GM18498 (cell line): ENCODE measurements around the gene MAD1L1.

Experiments used
- ATAC-seq: cut with Tn5 transposase; IDR thresholded peaks from one replicate; pipeline ENCODE4 v1.9.1; 2021; ENCODE audit warnings: mild to moderate bottlenecking, moderate library complexity; ENCODE audit not compliant: unreplicated experiment

MAD1L1 gene

GRCh38 chr7:2106440-2106839 lies 126.3 kb downstream of the MAD1L1 start:
- no peak for ATAC-seq

DNA sequence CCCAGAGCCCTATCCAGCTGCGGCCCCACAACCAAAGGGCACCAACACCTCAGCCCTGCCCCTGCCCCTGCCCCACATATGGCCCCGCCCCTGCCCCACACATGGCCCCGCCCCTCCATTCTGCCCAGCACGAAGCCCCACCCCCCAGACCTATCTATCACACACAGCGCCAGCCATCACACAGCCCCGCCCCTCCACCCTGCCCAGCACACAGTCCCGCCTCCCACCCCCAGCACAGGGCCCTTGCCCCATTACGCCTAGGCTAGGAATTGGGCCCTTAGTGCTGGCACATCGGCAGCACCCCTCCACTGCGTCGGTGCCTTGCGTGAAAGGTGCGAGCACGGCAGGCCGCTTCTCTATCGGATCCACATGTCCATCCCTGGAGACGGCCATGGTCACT lies 126.8 kb downstream of the MAD1L1 start:
- no peak for ATAC-seq

GRCh38 chr7:2105280-2105679 lies 127.5 kb downstream of the MAD1L1 start:
- ATAC-seq, result no peak

- no peak for ATAC-seq
Measured at GRCh38 chr7:2104716-2105115, 128.0 kb downstream of the MAD1L1 start.

GRCh38 chr7:2104107-2104710 lies 128.5 kb downstream of the MAD1L1 start:
- no peak for ATAC-seq

DNA sequence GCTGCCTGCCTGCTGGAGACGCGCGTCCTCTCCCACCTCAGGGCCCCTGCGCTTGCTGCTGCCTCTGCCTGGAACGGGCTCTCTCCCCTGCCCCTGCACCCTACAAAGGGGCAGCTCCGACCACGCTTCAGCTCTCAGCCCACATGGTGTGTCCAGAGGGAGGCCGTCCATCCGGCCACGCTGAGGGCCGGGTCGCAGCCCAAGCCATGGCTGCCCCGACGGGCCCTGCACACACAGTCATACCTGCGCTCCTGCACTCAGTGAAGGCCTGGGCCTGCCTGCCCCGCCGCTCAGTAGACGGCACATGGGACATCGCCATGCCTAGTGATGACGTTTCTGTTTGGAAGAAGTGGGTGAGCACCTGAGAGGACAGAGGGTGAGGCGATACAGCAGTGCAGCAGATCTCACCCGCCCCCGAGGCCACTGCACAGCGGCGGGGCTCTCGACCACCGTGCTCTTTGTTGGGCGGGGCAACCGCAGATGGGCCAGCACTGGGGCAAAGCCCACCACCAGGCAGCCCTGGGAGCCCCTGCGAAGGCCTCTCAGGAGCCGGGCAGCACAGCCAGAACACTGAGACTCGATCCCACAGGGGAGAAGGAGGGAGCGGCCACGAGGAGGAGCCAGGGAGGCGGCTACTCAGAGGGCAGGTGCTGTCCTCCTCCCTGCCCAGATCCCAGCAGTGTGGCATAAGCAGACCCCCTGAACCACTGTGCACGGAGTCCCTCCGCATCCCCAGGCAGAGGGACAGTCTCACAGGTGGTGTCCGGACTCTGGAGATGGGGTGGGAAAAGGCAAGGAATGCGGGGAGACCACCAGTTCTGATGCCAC lies 129.5 kb downstream of the MAD1L1 start:
- no peak for ATAC-seq

DNA sequence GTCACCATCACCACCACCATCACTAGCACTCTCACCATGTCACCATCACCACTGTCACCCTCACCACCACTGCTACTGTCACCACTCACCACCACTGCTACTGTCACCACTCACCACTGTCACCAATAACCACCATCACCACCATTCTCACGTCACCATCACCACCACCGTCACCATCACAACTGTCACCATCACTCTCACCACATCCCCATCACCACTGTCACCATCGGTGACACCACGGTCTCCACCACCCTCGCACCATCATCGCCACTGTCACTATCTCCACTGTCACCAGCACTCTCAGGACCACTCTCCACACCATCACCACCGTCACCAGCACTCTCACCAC lies 130.4 kb downstream of the MAD1L1 start:
- no peak for ATAC-seq

DNA sequence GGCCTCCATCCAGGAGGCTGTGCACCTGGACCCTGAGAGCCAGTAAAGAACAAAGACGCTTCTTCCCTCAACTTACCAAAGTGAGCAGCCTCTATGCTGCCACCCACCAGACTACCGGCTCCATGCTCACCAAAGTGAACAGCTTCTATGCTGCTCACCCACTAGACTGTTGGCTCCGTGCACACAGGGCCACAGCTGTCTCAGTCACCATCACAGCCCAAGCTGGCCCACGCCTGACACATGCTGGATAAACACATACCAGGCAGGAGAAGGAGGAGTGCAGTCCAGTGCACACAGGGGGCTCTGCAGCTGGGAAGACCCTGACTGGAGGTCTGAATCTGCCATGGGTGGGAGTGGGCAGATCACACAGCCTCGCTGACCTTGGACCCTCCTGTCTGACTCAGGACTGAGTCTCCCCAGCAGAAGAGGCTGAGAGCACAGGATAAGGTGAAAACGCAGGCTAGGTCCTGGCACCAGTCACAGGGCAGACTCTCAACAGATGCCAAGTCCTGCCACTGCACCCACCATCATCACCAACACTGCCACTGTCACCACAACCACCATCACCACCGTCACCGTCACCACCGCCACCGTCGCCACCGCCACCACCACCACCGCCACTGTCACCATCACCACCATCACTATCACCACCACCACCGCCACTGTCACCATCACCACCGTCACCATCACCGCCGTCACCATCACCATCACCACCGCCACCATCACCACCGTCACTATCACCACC lies 130.9 kb downstream of the MAD1L1 start:
- no peak for ATAC-seq

DNA sequence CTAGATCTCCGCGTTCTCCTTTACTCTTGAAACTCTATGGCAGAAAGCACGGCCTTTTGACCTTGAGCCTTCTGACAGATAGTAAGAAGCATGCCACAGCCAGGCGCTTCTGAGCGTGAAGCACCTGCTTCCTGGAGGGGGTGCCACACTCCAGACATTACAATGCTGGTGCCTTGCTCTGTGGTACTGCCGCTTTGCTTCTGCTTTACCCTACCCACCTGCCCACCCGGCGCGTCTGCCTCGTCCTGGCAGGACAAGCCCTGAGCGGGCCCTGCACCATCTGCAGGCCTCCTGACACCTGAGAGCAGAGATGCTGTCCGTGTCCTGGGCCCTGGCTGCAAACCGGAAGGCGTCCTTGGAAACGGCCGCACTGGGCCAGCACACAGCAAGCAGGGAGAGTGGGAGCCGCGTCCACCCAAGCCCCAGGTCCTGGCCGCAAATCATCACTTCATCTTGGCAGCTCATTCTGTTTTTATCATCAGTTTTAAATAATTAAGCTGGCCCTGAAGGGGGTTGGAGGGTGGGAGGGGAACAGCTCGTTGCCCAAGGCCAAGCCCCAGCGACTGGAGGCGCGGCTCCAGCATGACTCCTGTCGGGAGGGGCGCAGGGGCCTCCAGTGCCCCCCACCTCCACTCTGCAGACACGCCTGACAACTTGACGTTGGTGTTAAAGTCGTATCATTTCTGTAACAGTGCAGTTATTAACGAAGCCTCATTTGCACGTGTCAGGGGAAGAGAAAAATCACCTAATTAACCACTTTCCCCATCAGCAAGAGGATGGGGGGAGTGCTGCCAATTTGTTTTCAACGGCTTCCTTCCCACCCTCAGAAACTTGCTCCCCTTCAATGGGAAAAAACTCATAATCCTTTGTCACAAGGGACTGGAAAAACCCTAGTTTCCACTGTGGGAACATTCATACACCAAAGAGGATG lies 132.2 kb downstream of the MAD1L1 start:
- ATAC-seq, result peak; percentile 69

- no peak for ATAC-seq
Measured at GRCh38 chr7:2099048-2099957, 133.4 kb downstream of the MAD1L1 start.

DNA sequence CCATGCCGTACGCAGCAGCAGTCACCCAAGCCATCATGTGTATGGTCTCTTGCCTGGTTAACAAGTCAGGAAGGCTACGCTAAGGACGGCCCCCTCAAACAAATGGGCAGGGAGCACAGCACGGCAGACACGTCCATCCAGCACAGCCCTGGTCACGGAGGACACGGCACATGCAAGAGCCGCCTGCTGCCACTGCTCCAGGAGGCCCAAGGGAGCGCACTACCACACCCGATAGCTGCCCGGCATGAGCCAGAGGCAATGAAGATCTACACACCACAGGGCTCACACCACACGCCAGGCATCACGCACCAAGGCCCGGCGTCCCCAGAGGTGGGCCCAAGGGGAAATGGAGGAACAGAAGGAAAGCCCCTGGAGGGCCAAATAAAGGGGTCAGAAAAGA lies 134.2 kb downstream of the MAD1L1 start:
- ATAC-seq, result no peak

DNA sequence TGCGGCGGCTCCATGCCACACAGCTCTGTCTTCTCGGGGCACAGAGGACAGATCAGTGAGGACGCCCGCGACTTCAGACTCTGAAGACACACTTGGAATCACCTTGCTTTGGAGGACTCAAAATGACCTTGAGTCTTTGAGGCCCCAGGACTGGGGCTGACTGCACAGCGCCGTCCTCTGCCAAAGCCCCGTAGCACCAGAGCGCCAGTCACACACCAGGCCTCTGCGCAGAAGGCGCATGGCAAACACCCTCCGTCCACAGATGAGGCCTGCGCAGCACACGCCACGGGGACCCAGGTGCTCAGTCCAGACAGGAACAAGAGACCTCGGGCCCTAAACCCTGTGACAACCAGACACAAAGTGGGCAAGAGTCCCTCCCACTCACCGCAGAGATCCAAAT lies 134.7 kb downstream of the MAD1L1 start:
- no peak for ATAC-seq

- ATAC-seq, result no peak
Measured at GRCh38 chr7:2097492-2097891, 135.3 kb downstream of the MAD1L1 start.

DNA sequence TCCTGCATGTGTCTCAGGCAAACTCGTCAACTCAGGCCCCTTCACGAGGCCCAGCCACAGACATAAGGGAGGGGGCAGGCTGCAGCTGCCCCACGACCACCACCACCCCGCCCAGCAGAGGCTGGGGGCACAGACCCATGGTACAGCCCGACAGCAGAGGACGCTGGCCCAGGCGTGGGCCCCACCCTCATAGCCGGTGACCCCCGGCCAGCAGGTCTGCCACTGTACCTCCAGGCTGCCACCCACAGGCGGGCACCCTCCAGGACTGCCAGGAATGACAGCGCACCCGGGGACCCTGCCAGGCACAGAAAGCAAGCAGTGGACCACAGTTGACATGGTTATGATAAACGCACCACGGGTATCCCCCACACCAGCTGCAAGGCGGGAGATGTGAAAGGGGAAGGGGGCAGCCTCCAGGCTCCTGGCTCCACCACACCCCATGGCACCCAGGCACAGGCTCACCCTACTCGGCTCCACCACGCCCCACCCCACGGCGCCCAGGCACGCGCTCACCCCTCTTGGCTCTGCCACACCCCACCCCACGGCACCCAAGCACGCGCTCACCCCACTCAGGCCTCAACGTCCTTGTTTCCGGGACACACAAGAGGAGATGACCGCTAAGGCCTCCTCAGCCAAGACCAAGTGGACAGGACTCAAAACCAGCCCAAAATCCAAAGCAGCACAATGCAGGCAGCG lies 135.9 kb downstream of the MAD1L1 start:
- no peak for ATAC-seq

- ATAC-seq, result no peak
Measured at GRCh38 chr7:2095436-2095835, 137.3 kb downstream of the MAD1L1 start.

DNA sequence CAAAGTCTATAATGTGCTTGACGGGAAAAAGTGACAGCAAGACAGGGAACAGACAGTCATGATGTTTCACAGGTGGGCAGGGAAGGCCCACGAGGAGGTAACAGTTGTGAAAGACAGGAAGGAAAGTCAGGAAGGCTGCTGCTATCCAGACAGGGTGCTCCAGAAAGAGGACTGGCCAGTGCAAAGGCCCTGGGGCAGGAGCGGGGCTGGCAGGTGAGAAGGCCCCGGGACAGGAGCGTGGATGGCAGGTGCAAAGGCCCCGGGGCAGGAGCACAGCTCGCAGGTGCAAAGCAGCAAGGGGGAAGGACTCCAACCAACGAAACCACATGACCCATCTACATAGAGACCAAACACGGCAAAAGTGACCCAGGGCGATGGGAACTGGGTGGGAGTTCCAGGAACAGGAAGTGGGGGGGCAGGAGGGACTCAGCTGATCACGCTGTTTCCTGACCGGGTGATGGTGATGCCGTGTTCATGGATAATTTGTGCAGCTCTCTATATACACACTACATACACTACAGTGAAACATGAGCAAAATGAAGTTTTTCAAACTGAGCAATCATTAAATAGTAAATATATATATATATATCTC lies 138.2 kb downstream of the MAD1L1 start:
- ATAC-seq, result no peak

DNA sequence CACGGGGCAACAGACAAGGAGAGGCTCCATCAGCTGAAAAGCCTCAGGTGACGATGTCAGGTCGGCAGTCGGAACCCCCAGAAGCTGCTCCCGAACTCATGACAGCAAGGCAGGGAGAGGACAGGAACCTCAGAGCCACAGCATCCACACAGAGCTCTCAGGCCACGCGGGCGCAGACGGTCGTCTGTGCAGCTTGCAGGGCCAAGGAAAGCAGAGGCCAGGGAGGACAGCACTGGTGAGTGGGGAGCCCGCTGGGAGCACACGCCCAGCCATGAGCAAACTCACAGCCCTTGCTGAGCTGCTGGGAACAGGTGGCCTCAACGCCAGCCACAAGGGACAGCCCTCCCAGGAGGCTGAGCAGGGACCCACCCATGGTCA lies 138.9 kb downstream of the MAD1L1 start:
- no peak for ATAC-seq

GRCh38 chr7:2093215-2093842 lies 139.4 kb downstream of the MAD1L1 start:
- no peak for ATAC-seq

DNA sequence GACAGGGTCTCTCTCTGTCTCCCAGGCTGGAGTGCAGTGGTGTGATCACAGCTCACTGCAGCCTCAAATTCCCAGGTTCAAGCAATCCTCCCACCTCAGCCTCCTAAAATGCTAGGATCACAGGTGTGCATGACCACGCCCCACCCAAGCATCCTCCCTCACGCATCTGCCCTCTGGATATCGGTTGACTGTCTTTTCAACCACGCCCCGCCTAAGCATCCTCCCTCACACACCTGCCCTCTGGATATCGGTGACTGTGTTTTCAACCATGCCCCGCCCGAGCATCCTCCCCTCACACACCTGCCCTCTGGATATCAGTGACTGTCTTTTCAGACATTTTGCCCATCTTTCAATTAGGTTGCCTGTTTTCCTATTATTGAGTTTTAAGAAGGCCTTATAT lies 140.5 kb downstream of the MAD1L1 start:
- no peak for ATAC-seq
